Trophoblast cell (in vitro differentiated cells and primary cell): ENCODE measurements around the gene KIAA2012.

Experiments
- DNase-seq, 2 donors: peaks; one replicate each; pipeline ENCODE4 v3.0.0-alpha.2; 2016
- H2AFZ ChIP-seq: 2 replicates; pipeline ENCODE4 v1.6.1; 2013; ENCODE audit warnings: low read length, moderate library complexity, mild to moderate bottlenecking; ENCODE audit not compliant: insufficient read depth, poor library complexity
- H2AK5ac ChIP-seq: 2 replicates; pipeline ENCODE4 v1.6.1; 2013; ENCODE audit warnings: mild to moderate bottlenecking, low read length
- H2BK120ac ChIP-seq: 2 replicates; pipeline ENCODE4 v1.6.1; 2013; ENCODE audit warnings: low read length, mild to moderate bottlenecking, moderate library complexity; ENCODE audit not compliant: insufficient read depth, poor library complexity
- H2BK12ac ChIP-seq: 2 replicates; pipeline ENCODE4 v1.6.1; 2013; ENCODE audit warnings: mild to moderate bottlenecking, low read length, moderate library complexity
- H2BK5ac ChIP-seq: 2 replicates; pipeline ENCODE4 v1.6.1; 2013; ENCODE audit warnings: low read length, low read depth, moderate library complexity, mild to moderate bottlenecking; ENCODE audit not compliant: poor library complexity
- H3K14ac ChIP-seq: 2 replicates; pipeline ENCODE4 v1.6.1; 2013; ENCODE audit warnings: mild to moderate bottlenecking, low read length
- H3K18ac ChIP-seq: 2 replicates; pipeline ENCODE4 v1.6.1; 2013; ENCODE audit warnings: mild to moderate bottlenecking, low read length
- H3K23ac ChIP-seq: 2 replicates; pipeline ENCODE4 v1.6.1; 2013; ENCODE audit warnings: low read length
- H3K27ac ChIP-seq: 2 replicates; pipeline ENCODE4 v1.5.1; 2013; ENCODE audit warnings: low read depth, mild to moderate bottlenecking, inconsistent platforms, low read length, moderate library complexity
- H3K27me3 ChIP-seq: 2 replicates; pipeline ENCODE4 v1.6.1; 2013; ENCODE audit warnings: inconsistent platforms, mild to moderate bottlenecking, low read length, moderate library complexity; ENCODE audit not compliant: insufficient read depth
- H3K36me3 ChIP-seq, 2 experiments: 1 replicate in 1 of 2; 2 replicates in 1 of 2; pipeline ENCODE4 v1.6.1; 2013; ENCODE audit warnings: low read length in 2 of 2, mild to moderate bottlenecking in 2 of 2, moderate library complexity in 1 of 2; ENCODE audit not compliant: insufficient read depth in 2 of 2, control insufficient read depth in 1 of 2
- H3K4ac ChIP-seq: 2 replicates; pipeline ENCODE4 v1.6.1; 2013; ENCODE audit warnings: low read depth, mild to moderate bottlenecking, low read length, moderate library complexity
- H3K4me1 ChIP-seq, 2 experiments: 1 replicate in 1 of 2; 2 replicates in 1 of 2; pipeline ENCODE4 v1.6.1; 2013; ENCODE audit warnings: low read length in 2 of 2, mild to moderate bottlenecking in 2 of 2, moderate library complexity in 1 of 2; ENCODE audit not compliant: insufficient read depth in 2 of 2, control insufficient read depth in 1 of 2
- H3K4me2 ChIP-seq: 2 replicates; pipeline ENCODE4 v1.6.1; 2013; ENCODE audit warnings: inconsistent platforms, mild to moderate bottlenecking, low read length, moderate library complexity
- H3K4me3 ChIP-seq: 2 replicates; pipeline ENCODE4 v1.5.1; 2013; ENCODE audit warnings: mild to moderate bottlenecking, low read depth, low read length, inconsistent platforms
- H3K79me1 ChIP-seq: one replicate; pipeline ENCODE4 v1.6.1; 2013; ENCODE audit warnings: low read length
- H3K79me2 ChIP-seq: 2 replicates; pipeline ENCODE4 v1.6.1; 2013; ENCODE audit warnings: low read length, mild to moderate bottlenecking; ENCODE audit not compliant: control insufficient read depth, insufficient read depth, poor library complexity
- H3K9ac ChIP-seq: 2 replicates; pipeline ENCODE4 v1.6.1; 2013; ENCODE audit warnings: mild to moderate bottlenecking, low read length
- H3K9me3 ChIP-seq: 2 replicates; pipeline ENCODE4 v1.6.1; 2013; ENCODE audit warnings: low read depth, mild to moderate bottlenecking, control low read depth, inconsistent platforms, low read length; ENCODE audit not compliant: insufficient read depth
- H4K12ac ChIP-seq: 2 replicates; pipeline ENCODE4 v1.6.1; 2013; ENCODE audit warnings: low read depth, mild to moderate bottlenecking, low read length, moderate library complexity
- H4K8ac ChIP-seq: 2 replicates; pipeline ENCODE4 v1.6.1; 2013; ENCODE audit warnings: low read depth, mild to moderate bottlenecking, low read length, moderate library complexity
- H4K91ac ChIP-seq: one replicate; pipeline ENCODE4 v1.6.1; 2013; ENCODE audit warnings: low read depth, mild to moderate bottlenecking, low read length, moderate library complexity
- WGBS: extraction: QIAGEN DNeasy Blood & Tissue Kit; methylation state at CpG from one replicate; pipeline ENCODE4 v1.1.7; 2013; ENCODE audit warnings: missing lambda C conversion rate; ENCODE audit not compliant: insufficient read length, insufficient coverage; ENCODE audit errors: extremely low coverage; 5-methylcytosine and 5-hydroxymethylcytosine counted together

KIAA2012 gene

GRCh38 chr2:202158796-202159195 lies 85.7 kb downstream of the KIAA2012 start:
- no peak overlapping the region for H4K91ac ChIP-seq
- H3K27me3 ChIP-seq: no peaks in the 10 kb centered on the region
- H3K27ac ChIP-seq: no peak overlapping the region
- no peak overlapping the region for H3K14ac ChIP-seq
- H2BK120ac ChIP-seq: no peak overlapping the region
- H3K9ac ChIP-seq: no peak overlapping the region
- no CpG with 5 or more reads among the region's 5 CpGs for WGBS
- H2BK12ac ChIP-seq: no peak overlapping the region
- no peak overlapping the region for H3K4me2 ChIP-seq
- no peak overlapping the region for H3K4me3 ChIP-seq
- no peak for DNase-seq
- H3K4me1 ChIP-seq: no peaks in the 10 kb centered on the region
- H3K4ac ChIP-seq: no peak overlapping the region
- no peak overlapping the region for H2AK5ac ChIP-seq
- no peaks in the 10 kb centered on the region for H3K79me1 ChIP-seq
- H4K8ac ChIP-seq: no peak overlapping the region
- no peak overlapping the region for H3K23ac ChIP-seq
- no peaks in the 10 kb centered on the region for H3K9me3 ChIP-seq
- no peaks in the 10 kb centered on the region for H3K36me3 ChIP-seq
- H3K18ac ChIP-seq: no peak overlapping the region
- H3K79me2 ChIP-seq: no peaks in the 10 kb centered on the region
- H4K12ac ChIP-seq: no peak overlapping the region
- H2BK5ac ChIP-seq: no peak overlapping the region
- H2AFZ ChIP-seq: no peak overlapping the region

- Histone ChIP-seq H3K36me3 (no peaks in the 10 kb centered on the region), H3K79me1 (no peaks in the 10 kb centered on the region), H3K9ac (no peak overlapping the region), H2BK120ac (no peak overlapping the region), H3K14ac (no peak overlapping the region), H3K27me3 (no peaks in the 10 kb centered on the region), H3K4me1 (no peaks in the 10 kb centered on the region), H2AK5ac (no peak overlapping the region), H3K9me3 (no peaks in the 10 kb centered on the region), H3K18ac (no peak overlapping the region), H3K4me3 (no peak overlapping the region), H3K4me2 (no peak overlapping the region), H4K12ac (no peak overlapping the region), H3K23ac (no peak overlapping the region), H2AFZ (no peak overlapping the region), H4K91ac (no peak overlapping the region), H3K79me2 (no peaks in the 10 kb centered on the region), H3K27ac (no peak overlapping the region), H2BK12ac (no peak overlapping the region), H2BK5ac (no peak overlapping the region), H4K8ac (no peak overlapping the region), H3K4ac (no peak overlapping the region)
- WGBS: no CpG with 5 or more reads among the region's 8 CpGs
- no peak for DNase-seq
Measured at GRCh38 chr2:202161151-202161835, 88.2 kb downstream of the KIAA2012 start.

- Histone ChIP-seq H3K9ac (no peak overlapping the region), H3K4me1 (no peaks in the 10 kb centered on the region), H3K27me3 (no peaks in the 10 kb centered on the region), H2AK5ac (no peak overlapping the region), H2BK5ac (no peak overlapping the region), H3K4ac (no peak overlapping the region), H3K27ac (no peak overlapping the region), H3K9me3 (no peaks in the 10 kb centered on the region), H3K14ac (no peak overlapping the region), H4K12ac (no peak overlapping the region), H3K4me2 (no peak overlapping the region), H3K36me3 (no peaks in the 10 kb centered on the region), H3K4me3 (no peak overlapping the region), H3K79me1 (no peaks in the 10 kb centered on the region), H3K18ac (no peak overlapping the region), H2AFZ (no peak overlapping the region), H3K79me2 (no peaks in the 10 kb centered on the region), H2BK120ac (no peak overlapping the region), H4K8ac (no peak overlapping the region), H2BK12ac (no peak overlapping the region), H3K23ac (no peak overlapping the region), H4K91ac (no peak overlapping the region)
- no CpG with 5 or more reads among the region's 3 CpGs for WGBS
- peak; percentile 11 to 41 for DNase-seq
Measured at GRCh38 chr2:202164411-202164810, 91.4 kb downstream of the KIAA2012 start.

- WGBS: no CpG with 5 or more reads among the region's 5 CpGs
- no peaks in the 10 kb centered on the region for H3K27me3 ChIP-seq
- no peak overlapping the region for H3K23ac ChIP-seq
- H4K91ac ChIP-seq: no peak overlapping the region
- H2BK12ac ChIP-seq: no peak overlapping the region
- H4K12ac ChIP-seq: no peak overlapping the region
- no peak overlapping the region for H2BK120ac ChIP-seq
- no peaks in the 10 kb centered on the region for H3K79me1 ChIP-seq
- DNase-seq: no peak
- no peak overlapping the region for H3K18ac ChIP-seq
- H3K4me3 ChIP-seq: no peak overlapping the region
- no peak overlapping the region for H3K14ac ChIP-seq
- no peak overlapping the region for H2AFZ ChIP-seq
- no peak overlapping the region for H3K27ac ChIP-seq
- no peak overlapping the region for H3K4ac ChIP-seq
- no peak overlapping the region for H3K9ac ChIP-seq
- H3K4me2 ChIP-seq: no peak overlapping the region
- H4K8ac ChIP-seq: no peak overlapping the region
- no peaks in the 10 kb centered on the region for H3K4me1 ChIP-seq
- no peaks in the 10 kb centered on the region for H3K9me3 ChIP-seq
- no peaks in the 10 kb centered on the region for H3K36me3 ChIP-seq
- H3K79me2 ChIP-seq: no peaks in the 10 kb centered on the region
- no peak overlapping the region for H2AK5ac ChIP-seq
- no peak overlapping the region for H2BK5ac ChIP-seq
Measured at GRCh38 chr2:202165208-202165607, 92.2 kb downstream of the KIAA2012 start.
